ENCODE data around the gene CPT2.

CPT2 gene

DNA sequence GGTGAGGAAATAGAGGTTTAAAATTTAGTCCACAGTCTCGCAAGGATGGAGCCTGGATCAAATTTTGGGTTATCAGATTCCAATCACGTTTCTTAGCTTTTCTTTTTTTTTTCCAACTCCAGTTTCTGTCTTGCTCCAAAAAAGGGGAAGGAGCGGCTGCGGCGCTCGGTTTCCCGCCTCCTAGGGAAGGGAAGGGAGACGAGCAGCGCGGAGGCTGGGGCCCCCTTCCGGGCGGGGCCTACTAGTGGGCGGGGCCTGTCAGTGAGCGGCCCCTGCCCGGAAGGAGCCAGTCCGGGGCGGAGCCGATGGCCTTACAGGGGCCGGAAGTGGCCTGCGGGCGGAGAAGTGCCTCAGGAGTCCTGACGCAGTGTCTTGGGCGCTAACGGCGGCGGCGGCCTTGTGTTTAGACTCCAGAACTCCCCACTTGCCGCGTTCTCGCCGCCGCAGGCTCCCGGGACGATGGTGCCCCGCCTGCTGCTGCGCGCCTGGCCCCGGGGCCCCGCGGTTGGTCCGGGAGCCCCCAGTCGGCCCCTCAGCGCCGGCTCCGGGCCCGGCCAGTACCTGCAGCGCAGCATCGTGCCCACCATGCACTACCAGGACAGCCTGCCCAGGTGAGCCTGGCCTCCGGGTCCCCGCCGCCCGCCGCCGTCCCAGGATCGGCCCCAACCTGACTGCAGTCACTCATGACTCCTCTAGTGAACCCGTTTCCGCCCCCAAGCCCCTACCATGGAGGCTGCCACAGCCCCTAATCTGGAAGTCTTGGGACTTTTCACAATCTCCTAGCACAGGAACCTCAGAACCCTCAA is at the start of gene CPT2:
CPT2 (plus strand) TSS at position 340 of the 806 bp plus-strand sequence; CDS start at position 460, 120 bp downstream.
- peak; percentile 96 for DNase-seq

DNA sequence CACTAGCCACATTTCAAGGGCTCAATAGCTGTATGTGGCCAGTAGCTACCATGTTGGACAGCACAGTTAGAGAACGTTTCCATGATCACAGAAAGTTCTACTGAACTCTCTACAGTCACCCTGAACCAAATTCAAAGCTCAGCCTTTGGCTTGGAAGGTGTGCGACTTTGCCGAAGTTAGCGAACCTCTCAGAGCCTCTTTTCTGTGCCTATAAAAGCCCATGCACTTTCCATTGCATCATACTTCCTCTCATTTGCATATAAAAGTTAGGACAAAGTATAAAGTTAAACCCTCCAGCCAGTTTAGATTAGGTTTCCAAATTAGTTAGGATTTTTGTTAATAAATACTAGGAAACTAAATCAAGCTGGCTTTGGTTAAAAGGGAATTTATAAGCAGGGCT is 49.5 kb upstream of the CPT2 start:
- no peak for DNase-seq

DNA sequence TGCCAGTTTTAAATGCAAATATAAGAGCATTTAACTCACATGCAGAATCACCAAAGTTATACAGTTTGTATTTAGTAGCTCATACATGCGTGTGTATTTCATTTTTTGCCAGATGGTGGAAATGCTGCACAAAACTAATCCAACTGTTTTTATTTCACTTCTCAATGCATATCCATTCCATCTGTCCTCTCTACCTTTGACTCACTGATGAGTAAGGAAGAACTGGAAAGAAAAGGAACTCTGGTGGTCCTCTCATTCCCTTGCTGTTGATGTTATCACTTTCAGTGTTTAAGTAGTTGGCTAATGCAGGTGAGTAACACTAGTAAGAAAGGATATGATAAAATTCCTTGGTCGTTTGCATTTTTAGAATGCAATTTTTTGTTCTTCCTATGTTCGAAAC is 48.5 kb upstream of the CPT2 start:
- DNase-seq: no peak

DNA sequence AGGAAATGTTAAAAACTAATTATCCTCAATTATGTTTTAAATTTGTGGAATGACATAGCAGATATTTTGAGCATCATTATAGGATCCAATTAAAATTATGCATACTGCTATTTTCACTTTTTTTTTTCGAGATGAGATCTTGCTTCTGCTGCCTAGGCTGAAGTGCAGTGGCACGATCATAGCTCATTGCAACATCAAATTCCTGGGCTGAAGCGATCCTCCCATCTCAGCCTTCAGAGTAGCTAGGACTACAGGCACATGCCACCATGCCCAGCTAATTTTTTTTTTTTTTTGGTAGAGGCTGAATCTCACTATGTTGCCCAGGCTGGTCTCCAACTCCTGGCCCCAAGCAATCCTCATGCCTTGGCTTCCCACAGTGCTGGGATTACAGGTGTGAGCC is 42.9 kb upstream of the CPT2 start:
- no peak for DNase-seq

DNA sequence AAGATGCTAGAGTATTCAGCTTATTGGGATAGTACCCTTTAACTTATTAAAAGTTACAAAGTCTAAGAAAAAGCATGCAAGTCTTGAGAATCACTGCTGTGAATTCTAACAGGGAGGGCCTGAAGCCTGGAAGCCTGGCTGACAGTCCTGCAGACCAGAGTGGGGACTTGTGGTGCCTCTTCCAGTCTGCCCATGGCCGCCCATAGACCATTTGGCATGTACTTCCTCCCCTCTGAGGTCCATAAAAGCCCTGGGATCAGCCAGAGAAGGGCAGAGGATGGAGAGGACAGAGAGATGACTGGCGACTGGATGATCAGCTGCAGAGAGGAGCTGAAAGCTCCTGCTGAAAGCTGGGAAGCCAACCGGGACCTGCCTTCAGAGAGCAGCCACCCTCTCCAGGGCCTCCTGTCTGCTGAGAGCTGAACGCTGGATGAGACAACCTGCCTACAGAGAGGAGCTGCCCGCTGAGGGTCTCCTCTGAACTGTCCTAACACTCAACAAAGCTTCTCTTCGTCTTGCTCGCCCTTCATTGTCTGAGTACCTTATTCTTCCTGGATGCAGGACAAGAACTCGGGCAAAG is 41.7 kb upstream of the CPT2 start:
- DNase-seq: no peak

DNA sequence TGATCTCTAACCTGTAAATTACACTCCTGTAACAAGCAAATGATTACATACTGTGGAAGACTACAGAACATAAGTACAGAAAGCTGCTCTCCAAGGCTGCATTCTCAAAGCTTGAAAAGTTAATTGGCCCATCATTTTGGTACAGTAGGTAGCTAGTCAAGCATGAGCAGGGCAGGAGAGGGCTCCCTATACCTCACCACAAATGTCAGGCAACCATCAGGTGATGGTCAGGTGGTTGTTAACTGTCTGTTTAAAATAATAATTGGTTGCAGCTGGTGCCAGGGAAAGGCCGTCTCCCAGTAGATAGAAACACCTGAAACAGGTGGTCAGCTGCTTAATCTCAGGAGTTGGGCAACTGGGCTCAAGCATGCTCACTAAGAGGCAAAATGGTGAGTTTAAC is 41.1 kb upstream of the CPT2 start:
- no peak for DNase-seq

DNA sequence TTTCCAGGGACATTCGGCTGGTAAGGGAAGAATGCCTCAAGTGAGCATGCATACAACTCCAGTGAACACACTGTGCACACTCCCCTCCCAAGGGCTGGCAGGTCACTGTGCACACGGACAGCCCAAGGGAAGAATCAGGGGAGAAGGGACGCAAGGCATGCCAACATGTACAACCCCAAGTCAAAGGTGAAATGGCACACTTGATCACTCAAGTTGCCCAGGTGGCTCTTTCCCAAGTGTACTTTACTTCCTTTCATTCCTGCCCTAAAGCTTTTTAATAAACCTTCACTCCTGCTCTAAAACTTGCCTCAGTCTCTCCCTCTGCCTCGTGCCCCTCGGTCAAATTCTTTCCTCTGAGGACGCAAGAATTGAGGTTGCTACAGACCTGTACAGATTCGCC is 40.7 kb upstream of the CPT2 start:
- DNase-seq: no peak

DNA sequence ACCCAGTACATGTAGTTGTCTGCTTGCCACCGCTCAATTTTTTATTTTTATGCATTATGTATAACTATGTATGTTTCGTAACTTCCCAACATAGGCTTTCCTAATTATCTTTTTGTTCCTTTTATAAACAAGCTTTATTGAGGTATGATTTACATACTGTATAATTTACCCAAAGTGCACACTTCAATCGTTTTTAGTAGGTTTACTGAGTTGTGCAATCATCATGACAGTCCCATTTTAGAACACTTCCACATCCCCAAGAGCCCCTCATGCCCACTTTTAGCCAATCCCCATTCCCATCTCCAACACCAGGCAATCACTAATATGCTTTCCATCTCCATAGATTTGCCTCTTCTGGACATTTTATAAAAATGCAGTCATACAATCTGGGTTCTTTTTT is 39.8 kb upstream of the CPT2 start:
- no peak for DNase-seq

DNA sequence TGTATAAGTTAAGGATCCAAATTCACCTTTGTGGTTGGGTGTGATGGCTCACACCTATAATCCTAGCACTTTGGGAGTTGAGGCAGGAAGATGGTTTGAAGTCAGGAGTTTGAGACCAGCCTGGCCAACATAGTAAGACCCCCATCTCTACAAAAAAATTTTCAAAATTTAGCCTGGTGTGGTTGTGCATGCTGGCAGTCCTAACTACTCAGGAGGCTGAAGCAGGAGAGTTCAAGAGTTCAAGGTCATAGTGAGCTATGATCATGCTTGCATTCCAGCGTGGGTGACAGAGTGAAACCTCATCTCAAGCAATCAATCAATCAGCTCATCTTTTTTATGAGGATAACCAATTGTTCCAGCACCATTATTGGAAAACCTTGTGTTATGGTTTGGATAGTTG is 37.7 kb upstream of the CPT2 start:
- no peak for DNase-seq

DNA sequence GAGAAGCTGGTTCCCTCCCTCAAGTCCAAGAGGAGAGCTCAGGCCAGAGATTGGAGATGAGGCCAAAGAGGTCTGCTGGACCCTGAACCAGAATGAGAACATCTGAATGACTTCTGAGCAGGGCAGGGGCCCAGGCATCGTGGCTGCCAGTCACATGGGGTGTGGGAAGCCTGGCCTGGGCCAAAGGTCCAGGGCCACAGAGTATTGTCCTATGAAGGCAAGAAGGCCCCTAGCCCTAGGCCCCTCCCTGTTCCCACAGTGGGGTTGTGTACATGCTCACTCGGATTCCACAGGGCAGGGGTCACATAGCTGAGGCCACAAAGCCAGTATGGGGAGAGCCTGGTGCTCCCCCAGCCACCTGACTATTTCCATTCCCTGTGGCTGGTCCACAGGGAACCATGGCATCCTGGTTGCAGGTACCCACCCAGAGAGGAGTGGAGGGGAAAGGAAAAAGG is 35.7 kb upstream of the CPT2 start:
- DNase-seq: no peak

DNA sequence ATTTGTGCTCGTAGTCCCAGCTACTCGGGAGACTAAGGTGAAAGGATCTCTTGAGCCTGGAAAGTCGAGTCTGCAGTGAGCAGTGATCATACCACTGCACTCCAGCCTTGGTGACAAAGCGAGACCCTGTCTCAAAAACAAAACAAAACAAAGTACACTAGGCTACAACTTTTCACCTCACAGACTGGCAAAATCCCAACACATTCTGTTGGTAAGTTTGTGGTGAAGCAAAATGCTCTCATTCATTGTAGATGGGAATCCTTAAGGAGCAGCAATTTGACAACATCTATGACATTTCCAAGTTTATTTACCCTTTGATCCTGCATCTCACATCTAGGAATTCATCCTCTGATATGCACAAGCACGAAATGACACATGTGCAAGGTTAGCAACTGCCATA is 34.0 kb upstream of the CPT2 start:
- DNase-seq: no peak

DNA sequence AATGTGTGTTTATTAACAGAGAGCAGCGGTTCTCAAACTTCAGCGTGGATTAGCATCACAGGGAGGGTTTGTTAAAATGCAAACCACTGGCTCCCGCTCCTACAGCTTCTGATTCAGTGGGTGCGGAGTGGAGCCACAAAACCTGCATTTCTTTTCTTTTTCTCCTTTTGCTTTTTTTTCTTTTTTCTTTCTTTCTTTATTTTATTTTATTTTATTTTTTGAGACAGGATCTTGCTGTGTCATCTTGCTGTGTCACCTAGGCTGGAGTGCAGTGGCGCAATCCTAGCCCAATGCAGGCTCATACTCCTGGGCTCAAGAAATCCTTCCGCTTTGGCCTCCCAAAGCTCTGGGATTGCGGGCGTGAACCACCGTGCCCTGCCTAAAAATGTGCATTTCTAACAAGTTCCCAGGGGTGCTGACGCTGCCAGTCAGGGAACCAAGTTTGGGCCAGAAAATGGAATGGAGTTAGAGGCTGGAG is 33.3 kb upstream of the CPT2 start:
- DNase-seq: no peak

DNA sequence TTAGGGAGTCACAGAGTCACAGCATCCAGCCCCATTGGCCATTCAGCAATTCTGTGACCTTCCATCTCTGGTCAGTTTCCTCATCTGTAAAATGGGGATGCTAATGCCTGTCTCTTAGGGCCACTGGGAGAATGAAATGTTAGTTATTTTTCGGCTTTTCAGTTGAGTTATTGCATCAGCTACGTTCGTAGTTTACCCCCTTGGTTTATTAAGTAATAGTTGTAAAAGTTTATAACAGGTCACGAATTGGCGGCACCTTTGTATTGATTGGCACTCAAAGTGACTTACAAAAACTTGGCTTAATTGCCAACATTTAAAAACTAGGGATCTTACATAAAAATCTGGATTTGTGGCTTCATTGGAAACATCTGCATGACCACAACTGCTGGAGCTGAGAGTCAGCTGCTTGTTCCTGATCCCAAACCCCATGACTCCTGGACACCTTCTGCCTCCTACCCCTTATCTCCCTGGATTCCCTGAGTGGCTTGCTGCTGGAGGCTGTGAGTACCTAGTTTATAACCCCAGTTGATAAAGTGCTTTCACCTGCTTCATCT is 31.1 kb upstream of the CPT2 start:
- DNase-seq: no peak

DNA sequence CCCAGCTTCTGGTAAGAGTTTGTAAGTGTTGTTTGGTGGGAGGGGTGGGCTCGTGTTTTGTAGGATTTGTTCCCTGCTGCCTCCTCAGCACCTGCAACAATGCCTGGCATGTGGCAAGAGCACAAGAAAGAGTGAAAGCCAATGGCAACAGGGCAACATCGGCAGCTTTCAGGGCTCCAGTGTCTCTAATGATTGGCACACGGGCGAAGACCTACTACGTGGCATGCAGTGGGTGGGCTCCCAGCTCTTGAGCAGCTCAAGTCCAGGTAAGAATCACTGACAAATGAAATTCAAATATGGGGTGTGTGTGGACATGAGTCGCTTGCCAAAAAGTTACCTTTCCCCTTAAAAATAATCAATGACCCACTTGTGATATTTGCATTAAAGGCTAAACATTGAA is 30.3 kb upstream of the CPT2 start:
- no peak for DNase-seq

DNA sequence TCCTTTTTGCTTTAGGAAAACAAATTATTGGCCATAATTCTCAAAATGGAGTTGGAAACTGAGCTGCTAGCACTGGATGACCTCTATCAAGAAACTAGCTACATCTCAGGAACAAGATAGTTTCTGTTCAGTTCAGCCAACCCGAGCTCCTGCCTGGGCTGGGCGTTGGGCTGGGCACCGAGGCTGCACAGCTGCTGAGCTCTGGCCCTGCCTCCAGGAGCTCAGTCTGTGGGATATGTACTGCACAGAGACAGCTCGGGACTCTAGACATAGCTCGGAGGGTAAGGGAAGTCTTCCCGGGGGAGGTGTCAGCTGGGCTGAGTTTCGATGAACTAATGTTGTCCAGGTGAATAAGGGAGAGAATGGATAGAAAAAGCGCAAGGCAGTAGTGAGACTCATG is 29.7 kb upstream of the CPT2 start:
- no peak for DNase-seq

DNA sequence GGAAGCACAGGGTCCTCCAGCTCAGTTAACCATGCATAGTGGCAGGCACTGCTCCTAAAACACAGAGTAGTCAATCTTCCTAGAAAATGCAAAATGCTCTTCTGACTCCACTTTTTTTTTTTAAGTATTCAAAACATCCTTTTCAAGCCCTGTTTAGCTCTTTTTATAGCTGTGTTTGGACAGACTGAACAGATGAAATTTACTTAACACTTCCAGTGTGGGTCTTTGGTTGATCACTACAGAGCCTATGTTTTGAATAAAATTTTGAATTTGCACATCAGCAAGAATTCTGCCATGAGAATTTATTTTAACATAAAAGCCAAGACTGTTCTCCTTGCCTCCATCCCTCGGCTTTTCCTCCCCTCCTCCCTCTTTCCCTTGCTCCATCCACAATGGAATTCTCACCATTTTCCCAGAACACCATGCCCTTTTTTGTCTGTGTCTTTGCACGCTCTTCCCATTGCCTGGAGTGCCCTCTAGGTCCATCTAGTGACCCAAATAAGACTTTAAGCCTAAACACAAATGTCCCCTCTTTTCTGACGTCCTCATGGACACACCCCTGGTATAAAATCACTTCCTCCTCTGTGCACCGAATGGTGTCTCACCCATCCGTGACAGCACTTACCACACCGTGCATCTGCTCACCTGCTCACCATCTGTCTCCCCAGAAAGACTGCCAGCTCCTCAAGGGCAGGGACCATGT is 24.0 kb upstream of the CPT2 start:
- no peak for DNase-seq

DNA sequence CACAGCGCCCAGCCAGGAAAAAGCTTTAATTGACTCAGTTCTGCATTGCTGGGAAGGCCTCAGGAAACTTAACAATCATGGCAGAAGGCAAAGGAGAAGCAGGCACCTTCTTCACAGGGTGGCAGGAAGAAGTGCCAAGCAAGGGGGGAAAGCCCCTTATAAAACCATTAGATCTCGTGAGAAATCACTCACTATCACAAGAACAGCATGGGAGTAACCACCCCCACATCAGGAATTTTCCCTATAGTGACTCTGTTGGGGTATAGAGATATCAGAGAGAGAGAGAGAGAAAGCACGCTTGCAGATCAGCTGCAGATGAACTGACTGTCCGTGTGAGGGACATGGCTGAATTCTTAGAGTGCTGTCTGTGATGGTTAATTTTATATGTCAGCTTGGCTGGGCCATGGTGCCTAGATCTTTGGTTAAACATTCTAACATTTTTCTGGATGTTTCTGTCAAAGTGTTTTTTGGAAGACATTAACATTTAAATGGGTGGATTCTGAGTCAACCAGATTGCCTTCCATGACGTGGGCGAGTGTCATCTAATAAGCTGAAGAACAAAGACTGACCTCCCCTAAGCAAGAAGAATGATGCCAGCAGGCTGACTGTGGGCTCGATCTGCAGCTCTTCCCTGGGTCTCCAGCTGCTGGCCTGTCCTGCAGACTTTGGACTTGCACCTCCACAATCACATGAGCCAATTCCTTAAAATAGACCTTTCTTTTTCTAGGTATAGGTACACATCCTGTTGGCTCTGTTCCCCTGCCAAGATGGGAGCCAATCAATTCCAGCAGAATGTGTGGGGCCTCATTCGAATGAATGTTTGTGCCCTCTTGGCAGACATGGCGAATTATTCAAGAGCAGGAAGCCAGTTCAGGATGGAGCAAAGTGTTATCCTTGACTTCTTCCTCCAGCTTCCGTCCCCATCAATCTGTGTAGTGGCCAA is 21.4 kb upstream of the CPT2 start:
- no peak for DNase-seq

DNA sequence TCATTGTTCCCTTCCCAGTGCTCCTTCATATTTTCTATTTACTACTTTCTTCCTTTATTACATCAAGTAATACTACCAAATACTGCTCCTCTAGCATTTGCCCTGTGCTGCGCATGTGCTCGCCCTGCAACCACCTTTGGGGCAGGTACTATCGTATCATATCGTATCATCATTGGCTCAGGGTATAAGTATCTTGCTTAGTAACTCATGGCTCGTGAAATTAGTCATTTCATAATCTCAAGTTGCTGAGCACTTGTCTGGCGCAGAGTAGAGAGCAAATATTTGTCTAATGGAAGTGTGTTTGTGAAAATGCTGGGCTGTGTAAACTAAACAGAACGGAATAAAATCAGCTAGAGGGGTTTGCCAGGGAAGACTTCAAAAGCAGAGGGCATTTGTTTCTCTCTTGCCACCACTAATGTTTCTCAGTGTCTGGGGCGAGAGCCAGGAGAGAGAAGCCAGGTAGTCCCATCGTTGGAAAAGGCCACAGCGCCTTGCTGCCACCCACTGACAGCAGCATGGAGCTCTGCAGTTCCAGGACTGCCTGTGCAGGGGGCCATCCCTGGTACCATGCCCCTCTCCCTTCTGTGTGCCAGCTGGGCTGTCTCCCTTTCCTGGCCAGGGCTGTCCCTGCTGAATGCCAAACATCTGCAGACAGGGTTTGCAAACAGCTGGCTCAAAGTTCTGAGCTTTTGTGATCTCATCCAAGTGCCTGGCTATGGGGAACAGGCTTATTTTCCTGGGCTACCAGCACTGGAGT is 20.0 kb upstream of the CPT2 start:
- DNase-seq: peak; percentile 68

DNA sequence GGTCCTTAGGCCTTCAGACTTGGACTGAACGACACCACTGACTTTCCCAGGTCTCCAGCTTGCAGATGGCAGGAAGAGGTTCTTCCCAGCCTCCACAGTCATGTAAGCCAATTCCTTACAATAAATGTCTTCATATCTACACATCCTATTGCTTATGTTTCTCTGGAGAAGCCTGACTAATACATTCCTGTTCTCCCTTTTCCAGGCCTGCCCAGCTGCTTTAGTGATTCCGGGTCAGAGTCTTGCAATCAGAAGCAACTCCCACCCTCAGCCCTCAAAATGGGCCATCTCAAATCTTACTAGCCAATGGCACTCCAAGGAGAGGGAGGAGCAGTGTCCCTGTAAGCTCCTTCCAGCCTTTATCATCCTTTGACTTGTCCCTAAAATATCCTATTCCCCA is 16.4 kb upstream of the CPT2 start:
- no peak for DNase-seq

DNA sequence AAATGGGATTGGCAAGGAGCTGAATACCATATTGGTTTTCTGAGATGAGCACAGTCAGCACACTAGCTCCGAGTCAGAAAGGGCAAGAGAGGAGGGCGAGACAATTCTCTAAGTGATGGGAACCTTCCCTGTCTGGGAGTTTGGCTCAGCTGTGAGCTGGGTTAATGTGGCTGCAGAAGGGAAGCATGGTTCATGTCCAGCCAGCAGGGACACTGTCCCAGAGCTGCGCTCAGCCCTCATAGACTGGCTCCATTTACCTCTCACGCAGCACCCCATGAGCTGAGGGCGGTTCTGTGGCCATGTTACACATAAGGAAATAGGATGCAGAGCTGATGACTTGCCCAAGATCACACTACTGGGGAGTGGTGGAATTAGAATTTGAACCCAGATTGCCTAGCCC is 15.7 kb upstream of the CPT2 start:
- no peak for DNase-seq

DNA sequence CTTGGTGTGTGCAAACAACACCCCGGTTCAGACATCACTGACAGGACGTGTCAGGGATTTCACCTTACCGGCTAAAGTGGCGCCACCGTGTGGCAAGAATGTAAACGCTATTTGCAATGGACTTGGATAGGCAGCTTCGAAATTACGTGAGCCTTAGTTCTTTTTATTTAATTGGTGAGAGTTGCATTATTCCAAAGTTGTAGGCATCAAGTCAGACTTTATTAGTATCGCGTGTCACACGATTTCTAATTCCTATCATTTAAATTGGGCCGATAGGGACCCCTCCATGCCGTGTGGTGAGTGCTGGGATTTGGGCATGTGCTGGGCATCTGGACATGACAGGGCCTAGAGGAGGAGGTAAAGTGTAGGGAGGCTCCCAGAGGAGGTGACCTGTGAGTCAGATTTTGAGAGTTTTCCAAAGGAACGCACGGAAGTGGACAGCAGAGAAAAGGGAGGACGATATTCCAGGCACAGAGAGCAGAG is 14.5 kb upstream of the CPT2 start:
- peak; percentile 82 for DNase-seq

DNA sequence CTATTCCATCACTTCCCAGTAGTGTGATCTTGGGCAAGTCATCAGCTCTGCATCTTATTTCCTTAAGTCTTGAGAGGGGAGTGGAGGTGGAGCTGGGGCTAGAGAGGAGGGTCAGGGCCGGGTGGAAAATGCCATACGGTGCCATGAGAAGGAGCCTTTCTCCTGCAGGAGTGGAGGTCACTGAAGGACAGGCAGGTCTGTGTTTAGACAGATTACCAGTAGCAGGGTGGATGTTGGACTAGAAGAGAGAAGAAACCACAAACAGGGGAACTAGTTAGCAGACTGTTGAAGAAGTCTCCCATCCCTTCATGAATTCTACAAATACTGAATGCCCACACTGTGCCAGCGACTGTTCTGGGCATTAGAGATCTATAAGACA is 13.9 kb upstream of the CPT2 start:
- no peak for DNase-seq
